GM21717 (cell line): Measurements from ENCODE around the gene GALNT11.

ENCODE experiments used
- ATAC-seq: cut with Tn5 transposase; IDR thresholded peaks from one replicate; pipeline ENCODE4 v1.9.1; 2021; ENCODE audit warnings: mild to moderate bottlenecking, moderate library complexity; ENCODE audit not compliant: unreplicated experiment

GALNT11 gene

DNA sequence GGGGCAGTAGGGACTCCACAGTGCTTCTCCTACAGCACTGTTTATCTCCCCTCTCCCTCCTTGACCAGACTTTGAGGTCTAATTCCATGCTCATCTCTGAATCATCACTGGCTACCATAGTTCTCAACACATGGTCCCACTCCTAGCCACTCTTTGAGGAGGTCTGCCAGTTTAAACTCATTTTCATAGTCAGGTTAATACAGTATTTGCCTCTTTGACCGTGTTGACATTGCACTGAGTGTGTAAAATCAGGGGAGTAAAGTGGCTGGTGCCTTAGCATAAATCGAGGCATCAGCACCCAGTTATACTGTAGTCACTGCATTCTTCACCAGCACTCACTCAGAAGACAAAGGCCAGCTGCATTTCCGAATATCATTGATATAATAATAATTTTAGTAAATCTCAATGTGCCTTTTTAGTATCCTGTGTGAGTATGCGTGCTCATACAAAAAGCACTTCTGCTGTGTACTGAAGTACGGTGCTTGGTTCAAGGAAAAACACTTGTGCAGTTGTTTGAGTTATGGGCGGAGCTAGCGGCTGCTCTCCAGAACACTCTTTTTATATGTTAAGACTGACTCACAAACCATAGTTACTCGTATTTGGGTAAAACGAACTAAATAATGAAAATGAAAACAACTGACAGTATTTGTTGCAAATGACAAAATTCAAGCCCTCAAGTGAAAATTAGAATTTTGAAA lies 89.7 kb downstream of the GALNT11 start:
- ATAC-seq, result no peak

DNA sequence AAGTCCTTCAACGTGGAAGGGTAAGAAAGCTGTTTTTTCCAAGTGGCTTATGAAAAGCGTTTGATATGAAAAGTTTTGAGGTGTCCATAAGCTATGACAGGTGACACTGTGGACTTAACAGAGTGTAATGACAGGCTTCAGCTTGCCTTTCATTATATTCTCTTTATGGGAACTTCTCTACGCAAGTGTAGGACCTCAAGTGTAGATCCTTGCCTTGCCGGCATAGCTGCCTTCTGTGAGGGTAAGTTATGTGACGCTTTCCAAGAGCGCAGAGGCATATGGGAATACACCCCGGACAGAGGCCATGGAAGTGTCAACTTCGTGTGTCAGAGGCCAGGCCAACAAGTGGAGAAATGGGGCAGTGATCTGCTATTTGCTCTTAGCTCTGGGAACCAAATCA lies 91.9 kb downstream of the GALNT11 start:
- no peak for ATAC-seq

DNA sequence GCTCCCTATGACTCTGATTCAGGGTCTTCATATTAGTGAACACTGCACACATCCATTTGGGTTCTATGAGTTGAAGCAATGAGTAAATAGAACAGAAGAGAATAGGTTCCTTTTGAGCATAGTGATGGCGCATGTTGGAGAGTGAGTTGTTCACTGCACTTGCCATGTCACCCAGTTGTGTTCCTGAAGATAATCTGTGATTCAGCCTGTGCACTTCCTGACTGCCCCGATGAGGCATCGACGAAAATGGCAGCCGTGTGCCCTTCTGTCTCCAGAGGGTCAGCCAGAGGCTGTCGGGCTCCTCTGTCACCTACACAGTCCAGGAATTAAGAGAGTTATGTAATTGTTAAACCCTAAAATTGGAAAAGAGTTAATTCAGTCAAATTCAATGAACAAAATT lies 94.7 kb downstream of the GALNT11 start:
- ATAC-seq, result no peak

DNA sequence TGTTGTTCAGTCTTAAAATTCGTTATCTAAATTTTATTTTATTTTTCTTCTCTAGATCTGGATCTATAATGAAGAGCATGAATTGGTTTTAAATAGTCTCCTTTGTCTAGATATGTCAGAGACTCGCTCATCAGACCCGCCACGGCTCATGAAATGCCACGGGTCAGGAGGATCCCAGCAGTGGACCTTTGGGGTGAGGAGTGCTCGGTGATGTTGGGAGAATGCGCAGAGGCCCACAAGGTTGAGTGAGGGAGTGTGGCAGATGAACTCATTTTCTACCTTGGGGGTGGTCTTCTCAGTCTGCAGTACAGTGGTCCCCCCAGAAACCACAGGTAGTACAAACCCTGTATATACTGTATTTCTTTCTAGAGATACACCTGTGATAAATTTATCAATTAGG lies 95.3 kb downstream of the GALNT11 start:
- no peak for ATAC-seq

DNA sequence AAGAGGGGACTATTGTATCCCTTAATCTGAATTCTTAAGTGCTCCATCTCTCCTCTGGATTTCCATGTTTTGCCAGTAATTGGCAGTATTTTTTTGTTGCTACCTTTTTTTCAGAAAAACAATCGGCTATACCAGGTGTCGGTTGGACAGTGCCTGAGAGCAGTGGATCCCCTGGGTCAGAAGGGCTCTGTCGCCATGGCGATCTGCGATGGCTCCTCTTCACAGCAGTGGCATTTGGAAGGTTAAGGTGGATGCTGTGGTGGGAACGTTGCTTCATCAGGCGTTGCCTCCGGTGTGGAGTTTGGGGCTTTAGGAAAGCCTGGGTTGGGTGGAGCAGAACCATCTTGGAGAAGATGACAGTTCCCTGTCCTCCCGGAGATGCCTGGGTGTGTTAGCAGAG lies 96.0 kb downstream of the GALNT11 start:
- no peak for ATAC-seq

DNA sequence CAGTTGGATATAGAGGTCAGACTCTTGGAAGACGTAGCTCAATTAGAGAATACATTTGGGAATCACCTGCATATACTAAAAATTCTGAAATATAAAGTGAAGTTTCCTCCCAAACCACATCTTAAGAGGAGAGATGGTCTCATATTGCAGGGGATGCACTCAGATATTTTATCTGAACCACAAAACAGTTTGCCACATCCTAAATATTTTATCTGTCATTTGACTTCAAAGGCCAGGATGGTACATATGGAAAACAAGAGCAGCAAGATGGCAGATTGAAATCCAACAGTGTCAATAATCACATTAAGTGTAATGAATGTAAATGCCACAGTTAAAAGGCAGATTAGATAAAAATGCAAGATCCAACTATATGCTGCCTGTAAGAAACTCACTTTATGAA lies 97.1 kb downstream of the GALNT11 start:
- ATAC-seq, result no peak

DNA sequence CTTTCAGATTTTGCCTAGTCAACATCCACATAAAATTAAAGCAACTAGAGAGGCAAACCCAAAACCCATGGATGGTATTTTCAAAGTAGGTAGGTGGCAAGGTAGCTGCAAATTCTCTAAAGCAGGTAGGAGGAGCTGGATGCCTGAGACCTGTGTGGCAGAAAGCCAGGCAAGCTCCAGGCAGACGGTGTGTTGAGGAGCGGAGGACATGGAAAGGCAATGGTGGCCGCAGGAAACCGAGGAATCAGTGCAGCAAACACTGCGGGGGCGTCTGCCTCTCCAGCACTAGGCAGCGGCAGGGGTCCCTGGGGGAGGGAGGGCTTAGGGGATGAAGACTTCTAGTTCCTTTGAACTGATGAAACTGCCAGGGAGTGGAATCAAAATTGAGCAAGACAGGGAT lies 101.3 kb downstream of the GALNT11 start:
- no peak for ATAC-seq

DNA sequence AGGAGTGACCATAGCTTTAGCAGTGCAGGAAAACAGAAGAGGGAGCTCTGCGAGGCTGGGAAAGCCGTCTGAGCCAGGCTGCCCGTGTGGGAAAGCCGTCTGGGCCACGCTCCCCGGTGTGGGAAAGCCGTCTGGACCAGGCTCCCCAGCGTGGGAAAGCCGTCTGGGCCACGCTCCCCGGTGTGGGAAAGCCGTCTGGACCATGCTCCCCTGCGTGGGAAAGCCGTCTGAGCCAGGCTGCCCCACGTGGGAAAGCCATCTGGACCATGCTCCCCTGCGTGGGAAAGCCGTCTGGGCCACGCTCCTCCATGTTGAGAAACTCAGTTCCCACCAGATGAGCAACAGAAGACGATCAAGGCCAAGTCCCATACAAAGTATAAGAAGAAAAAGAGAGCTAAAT lies 101.8 kb downstream of the GALNT11 start:
- ATAC-seq, result no peak

DNA sequence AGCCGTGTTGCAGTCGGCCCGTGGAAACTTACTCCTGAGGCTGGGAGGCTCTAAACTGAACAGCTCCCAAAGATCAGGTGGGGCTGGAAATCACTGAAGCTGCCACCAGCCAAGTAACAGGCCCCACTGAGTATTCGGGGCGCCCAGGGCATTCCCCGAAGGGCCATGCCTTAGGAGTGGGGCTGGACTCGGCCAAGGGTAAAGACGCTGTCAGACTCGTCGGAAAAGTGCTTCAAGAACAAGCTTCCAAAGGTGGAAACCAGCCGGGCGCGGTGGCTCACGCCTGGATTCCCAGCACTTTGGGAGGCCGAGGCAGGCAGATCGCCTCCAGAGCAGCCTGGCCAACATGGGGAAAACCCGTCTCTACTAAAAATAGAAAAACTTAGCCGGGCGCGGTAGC lies 102.8 kb downstream of the GALNT11 start:
- ATAC-seq, result no peak

DNA sequence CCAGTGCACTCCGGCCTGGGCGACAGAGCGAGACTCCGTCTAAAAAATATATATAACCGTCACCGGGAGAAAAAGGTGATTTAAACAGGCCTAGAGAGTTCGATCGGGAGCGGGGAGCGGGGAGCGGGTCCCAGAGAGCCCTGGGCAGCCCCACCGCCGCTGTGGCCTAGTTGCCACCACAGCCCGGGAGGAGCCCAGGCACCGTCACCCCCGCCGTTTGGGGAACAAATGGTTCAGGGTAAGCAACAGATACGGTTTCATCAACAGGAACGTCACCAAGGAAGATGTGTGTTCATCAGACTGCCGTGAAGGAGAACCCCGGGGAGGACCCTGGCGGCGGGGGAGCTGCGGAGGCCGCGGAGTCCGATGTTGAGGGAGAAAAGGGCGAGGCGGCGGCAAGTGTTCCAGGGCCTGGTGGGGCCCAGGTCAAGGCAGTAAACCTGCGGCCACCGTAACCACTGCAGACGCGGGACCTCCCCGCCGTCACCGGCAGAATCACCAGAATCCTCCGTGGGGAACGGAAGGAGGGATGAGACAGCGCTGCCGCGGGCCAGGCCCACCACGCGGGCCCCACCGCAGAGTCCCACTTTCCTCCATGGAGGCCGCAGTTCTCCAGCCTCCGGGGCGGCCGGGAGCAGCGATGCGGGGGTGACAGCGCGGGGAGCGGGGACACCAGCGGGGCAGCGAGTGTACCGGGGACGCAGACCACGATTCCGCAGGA lies 103.4 kb downstream of the GALNT11 start:
- no peak for ATAC-seq

DNA sequence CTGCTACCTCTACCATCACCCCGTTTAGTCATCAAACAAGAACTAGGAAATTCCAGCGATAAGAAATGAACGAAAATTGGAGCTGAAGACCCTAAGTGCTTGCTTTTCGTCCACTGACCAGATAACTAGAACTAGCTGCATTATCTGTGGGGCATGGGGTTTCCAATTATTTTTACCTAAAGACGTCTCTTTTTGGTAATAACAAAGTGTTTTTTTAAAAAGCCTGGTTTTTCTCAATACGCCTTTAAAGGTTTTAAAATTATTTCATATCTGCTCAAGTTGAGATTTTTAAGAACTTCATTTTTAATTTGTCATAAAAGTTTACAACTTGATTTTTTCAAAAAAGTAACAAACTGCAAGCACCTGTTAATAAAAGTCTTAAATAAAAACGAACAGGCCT lies 104.2 kb downstream of the GALNT11 start:
- ATAC-seq, result no peak

DNA sequence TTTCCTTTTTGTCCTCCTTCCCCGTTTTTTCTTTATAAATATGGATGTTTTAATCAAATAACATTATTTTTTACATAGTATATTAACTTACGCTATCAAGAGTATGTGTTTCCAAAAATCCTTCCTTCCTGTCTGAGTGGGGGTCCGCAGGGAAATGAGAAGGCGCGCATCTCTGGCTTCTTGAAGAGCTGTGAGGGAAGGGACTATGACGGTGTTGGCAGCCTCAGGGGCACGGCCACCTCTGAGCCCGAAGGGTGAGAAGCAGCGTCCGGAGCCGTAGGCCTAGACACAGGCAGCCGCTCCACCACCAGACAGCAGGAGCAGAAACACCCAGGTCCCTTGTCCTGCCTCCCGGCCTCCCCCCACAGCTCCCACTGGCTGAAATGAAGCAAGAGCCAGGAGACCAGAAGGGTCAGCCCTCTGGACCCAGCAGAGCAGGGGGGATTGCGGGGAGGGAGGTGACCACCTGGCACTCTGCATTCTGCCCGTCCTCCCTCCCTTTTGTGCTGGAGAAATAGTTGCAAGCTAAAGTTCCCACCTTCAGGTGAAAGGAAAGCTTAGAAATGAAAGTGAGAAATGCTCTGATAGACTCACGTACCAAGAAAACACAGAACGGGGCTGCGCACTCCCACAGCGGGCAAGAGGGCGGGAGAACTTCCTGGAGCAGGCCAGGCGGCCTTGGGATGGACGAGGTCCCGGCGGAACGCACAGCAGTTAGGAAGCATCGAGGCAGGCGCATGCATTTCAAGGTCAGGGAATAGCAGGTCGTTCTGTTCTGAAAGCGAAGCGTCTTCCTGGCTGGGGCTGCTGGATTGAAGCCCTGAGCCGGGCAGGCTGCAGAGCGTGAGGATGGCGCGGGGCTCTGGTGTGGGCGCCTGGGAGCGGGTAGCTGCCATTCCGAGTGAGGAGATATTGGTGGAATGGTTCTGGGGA lies 105.5 kb downstream of the GALNT11 start:
- ATAC-seq, result no peak

DNA sequence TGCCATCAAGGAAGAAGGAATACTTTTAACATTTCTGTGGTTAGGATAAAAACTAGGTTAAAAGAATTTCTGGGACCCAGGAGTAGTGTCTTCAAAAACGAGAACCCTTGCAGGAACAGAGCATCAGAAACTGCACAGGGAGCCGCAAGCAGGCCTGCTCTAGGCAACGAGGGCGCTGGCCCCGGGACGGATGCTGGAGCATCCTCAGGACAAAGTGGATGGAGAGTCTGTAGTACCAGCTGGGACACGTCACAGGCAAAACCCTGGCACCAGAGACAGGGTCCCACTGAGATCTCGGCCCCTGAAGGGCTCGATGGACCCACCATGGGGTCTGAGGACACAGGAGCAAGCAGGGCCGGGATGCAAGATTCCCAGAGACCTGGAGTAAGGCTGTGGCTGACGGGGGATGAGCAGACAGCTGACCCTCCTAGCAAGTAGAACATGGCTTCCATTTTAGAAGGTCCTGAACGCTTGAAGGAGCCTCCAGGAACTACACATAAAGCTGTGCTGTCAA lies 106.6 kb downstream of the GALNT11 start:
- ATAC-seq, result no peak

DNA sequence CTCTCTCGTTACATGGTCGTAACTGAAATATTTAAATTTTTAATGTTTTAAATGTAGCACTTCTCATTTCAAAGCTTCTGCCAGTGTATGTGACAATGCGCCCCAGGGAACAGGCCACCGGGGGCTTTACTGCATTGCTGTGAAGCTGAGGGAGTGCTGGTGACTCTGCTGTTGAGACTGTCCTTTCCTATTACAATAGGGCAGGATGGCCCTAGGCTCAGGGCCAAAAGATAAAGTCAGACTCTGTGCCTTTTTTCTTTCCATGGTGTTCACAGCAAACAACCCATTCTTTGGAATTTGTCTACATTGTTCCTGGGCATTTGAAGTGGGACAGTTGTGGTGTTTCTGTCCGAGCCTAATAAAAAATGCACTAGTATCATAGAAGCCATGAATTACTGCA lies 107.3 kb downstream of the GALNT11 start:
- ATAC-seq, result no peak

DNA sequence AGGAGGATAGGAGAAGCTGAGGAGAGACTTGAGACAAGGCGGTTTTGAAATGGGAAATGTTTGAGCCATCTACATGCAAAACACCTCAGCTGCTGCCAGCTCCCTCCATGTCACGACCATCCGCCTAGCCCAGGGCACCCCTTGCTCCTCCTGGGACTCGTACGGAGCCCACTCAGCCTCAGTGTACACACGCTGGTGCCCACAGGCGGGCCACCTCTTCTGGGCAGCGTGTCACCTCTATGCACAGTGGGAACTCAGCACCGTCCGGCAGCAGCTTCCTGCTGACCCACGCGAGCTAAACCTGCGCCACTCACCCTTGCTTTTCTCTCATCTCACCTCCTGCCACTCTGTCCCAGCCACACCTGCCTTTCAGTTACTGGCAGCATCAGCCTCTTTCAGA lies 108.3 kb downstream of the GALNT11 start:
- ATAC-seq, result no peak

DNA sequence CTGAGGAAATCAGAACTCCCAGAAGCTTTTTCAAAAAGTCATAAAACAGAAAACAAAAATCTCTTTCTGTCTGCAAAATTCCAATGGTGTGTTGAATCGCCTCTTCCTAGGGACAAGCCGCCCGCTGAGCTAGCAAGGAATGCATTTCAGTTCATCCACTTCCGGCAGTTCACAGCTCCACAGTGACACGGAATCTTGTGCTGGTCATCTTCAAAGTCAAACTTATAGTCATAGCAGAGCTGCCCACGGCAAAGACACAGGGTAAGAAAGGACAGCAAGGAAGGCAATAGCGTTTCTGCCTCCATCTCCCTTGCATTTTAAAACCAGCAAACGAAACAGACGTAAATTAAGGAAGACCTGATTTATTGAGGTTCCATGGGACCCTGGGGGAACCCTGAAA lies 111.2 kb downstream of the GALNT11 start:
- ATAC-seq, result no peak

DNA sequence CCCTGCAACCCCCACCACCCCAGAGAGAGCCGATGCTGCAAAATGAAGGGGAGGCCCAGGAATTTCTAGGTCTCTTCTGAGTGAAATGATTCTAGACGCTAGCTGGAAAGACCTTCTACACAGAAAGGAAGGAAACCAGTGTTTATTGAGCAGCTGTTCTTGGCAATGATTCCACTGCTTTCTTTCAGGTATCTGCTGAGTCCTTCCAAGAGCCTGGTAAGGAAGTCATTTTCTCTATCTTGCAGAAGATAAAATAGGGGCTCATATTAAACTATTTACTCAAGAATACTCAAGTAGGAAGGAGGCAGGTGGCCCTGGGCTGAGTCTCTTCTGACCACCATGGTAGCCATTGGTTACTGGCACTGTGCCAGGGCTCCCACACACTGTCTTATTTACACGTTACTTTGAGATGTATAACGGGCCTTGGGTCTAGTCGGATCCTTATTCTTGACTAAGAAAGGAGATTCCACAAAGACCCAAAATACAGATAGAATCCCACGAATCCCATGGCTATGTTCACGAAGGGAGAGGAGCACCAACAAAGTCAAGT lies 112.1 kb downstream of the GALNT11 start:
- no peak for ATAC-seq

DNA sequence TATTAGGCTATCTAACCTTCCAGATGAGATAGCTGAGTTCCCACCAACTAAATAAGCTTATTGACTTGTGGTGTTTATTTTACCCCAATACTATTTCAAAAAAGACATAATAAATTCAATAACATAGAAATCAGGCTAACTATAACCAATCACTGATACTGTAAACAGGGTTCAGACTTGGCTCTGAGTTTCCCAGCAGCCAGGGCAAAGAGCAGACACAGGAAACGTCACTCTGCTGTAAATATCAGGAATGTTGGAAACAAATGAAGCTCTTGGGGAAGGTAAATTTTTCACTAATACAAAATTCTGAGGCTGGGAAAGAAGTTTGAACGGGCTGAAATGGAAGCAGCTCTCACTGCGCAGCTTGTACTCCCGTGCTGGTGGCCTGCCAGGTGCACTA lies 114.6 kb downstream of the GALNT11 start:
- no peak for ATAC-seq

DNA sequence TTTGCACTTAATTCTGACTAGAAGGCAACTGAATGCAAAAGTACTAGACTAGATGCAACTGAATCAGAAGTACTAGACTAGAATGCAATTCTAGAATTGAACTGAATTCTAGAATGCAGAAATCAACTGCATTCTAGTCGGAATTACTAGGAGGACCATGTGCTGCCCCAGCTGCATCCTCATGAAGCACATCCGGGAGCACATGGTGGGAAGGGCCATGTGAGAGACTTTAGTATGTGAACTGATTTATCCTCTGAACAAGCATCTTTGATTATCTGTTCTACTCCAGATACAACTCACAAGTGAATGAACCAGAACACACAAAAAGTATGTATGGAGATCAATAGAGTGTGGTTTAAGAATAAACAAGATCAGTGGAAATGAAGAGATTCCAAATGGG lies 115.1 kb downstream of the GALNT11 start:
- no peak for ATAC-seq

DNA sequence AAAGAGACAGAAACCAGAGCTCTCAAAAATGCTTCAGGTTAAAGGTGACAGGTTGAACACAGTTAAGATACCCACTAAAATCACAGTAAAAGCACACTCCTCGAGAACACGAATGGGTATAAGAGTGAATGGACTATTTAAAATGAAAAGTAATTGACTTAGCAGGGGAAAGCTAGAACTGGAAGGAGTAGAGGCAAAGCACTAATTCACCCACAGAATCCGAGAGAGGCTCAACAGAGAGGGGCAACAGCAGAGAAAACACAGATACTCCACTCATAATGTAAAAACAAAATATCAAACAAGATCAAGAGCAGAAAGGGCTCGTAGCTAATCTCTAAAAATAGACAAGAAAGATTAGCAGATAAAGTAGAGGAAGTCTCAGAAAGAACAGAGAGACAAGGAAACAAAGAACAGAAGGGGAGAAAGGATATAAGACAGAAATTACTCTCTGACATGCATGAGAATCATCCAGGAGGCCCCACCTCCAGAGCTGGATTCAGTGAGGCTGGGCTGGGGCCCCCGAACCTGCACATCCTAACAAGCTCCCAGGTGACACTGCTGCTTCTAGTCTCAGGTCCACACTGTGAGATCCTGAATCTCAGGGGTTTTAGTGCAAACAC lies 117.6 kb downstream of the GALNT11 start:
- ATAC-seq, result no peak
